Measurements from ENCODE around the gene TTC7B.

GRCh38 chr14:90489306-90489705 lies 326.9 kb downstream of the TTC7B start:
- TF ChIP-seq POLR2A (IDR thresholded peaks at IDR 0.05) (no peak), CTCF (IDR thresholded peaks at IDR 0.05) (no peak)
